Omental fat pad (tissue), 4 donors: Measurements from ENCODE around the gene TBX18. TPM values are rescaled to one million over a fixed set of nuclear protein-coding genes. Genes with fewer than 3 reads are reported as not detected.

Experiments
- ATAC-seq: fragments of 150-250 bp; one replicate; pipeline ENCODE4 v1.9.1; 2016; ENCODE audit warnings: mild to moderate bottlenecking, moderate library complexity; ENCODE audit not compliant: low FRiP score
- DNase-seq: peaks from one replicate; pipeline ENCODE4 v3.0.0-alpha.2; 2019; ENCODE audit warnings: low spot score
- total RNA-seq, 4 donors: library from RNA; depleted of rRNA; stranded (reverse); fragments of >200 nt; gene quantifications; one replicate each; pipeline ENCODE4 v1.1.0, GENCODE V29; 2016
- TF ChIP-seq, protein P1 (sequence below), 3 donors: fragments of 450-650 bp; IDR thresholded peaks; one replicate each; pipeline ENCODE4 v1.5.1; 2016 to 2017; ENCODE audit warnings: antibody characterized with exemption in 3 of 3, mild to moderate bottlenecking in 3 of 3, moderate library complexity in 2 of 3

Gene TBX18
- total RNA-seq, 4 donors from 2014 or later = 2.3 to 6.4 (median 4.6) TPM

DNA sequence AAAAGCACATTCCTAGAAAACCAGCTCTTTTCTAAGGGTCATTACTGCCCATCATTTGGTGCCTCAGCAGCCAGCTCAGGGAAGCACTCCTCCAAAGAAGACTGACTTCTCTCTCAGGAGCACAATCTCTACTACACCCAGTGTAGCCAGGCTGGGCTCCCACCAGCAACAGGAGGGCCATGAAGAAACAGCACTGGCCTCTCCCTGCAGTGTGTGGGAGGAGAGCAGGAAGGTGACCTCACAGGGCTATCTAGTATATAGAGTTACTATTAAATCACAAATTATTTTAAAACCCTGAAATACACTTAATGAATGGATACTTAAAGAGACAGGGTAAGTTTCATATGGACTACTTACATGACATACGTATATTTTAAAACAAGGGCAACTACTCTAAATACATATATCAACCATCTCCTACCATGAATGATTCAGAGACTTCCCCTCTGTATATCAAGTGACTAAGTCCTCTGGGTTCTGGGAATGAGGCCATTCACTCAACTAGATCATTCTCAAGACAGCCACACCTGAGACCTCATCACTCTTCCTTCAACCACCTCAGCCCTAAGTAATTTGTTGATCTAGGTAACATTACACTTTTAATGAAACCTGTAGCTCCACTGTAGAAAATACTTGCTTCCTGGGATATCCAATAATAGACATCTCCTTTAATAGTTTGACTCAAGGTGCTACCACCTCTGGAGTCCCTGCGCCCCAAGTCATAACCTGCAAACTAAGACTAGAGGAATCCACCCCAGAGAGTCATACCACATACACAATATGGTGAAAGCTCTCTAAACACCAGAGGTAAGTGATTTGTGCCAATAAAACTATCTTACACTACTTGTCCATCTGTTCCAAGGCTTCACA lies 25.2 kb downstream of the TBX18 start:
- TF ChIP-seq, protein P1, sequence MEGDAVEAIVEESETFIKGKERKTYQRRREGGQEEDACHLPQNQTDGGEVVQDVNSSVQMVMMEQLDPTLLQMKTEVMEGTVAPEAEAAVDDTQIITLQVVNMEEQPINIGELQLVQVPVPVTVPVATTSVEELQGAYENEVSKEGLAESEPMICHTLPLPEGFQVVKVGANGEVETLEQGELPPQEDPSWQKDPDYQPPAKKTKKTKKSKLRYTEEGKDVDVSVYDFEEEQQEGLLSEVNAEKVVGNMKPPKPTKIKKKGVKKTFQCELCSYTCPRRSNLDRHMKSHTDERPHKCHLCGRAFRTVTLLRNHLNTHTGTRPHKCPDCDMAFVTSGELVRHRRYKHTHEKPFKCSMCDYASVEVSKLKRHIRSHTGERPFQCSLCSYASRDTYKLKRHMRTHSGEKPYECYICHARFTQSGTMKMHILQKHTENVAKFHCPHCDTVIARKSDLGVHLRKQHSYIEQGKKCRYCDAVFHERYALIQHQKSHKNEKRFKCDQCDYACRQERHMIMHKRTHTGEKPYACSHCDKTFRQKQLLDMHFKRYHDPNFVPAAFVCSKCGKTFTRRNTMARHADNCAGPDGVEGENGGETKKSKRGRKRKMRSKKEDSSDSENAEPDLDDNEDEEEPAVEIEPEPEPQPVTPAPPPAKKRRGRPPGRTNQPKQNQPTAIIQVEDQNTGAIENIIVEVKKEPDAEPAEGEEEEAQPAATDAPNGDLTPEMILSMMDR (IDR thresholded peaks at IDR 0.05) = no peak

DNA sequence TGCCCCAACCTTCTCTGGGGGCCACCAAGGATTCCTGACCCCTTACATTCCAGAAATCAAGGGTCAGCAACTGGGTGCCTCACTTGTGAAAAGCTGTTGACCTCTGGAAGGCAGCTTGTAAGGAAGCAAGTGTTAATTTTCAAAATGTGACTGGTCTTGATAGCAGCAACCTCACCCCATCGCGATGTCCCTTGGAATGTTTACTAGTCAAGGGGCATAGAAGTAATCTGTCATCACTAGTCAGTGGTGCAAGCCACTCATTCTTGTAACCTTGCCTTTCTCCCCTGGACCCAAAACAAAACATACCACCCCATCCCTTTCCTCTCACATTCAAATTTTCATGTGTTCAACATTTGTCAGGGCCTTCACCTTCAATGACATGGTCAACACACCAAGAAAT lies 30.5 kb downstream of the TBX18 start:
- ATAC-seq (no peak), DNase-seq (no peak)
- TF ChIP-seq, protein P1 (IDR thresholded peaks at IDR 0.05) = no peak

More for the DNA sequence above, 25.2 kb downstream of the TBX18 start:
- DNase-seq (no peak), ATAC-seq (no peak)

DNA sequence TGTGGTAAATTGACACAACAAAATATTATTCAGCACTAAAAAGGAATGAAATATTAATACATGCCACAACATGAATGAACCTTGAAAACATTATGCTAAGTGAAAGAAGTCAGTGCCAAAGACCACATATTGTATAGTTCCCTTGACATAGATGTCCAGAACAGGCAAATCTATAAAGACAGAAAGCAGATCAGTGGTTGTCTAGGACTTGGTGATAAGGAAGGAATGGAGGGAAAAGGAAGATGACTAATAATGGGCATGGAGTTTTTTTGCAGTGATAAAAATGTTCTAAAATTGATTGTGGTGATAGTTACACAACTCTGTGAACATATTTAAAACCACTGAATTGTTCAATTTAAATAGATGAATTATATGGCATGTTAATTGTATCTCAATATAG lies 32.5 kb downstream of the TBX18 start:
- DNase-seq (no peak), ATAC-seq (no peak)
- TF ChIP-seq, protein P1 (IDR thresholded peaks at IDR 0.05) = no peak

DNA sequence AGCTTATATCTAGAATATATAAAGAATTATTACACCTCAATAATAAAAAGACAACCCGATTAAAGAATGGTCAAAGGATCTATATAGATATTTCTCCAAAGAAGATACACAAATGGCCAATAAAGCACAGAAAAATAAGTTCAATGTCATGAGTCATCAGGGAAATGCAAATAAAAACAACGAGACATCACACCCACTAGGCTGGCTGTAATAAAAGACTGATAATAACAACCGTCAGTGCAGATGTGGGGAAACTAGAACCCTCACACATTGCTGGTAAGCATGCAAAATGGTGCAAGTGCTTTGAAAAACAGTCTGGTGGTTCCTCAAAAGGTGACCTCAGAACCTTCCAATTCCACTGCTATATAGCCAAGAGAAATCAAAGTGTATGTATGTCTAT lies 33.0 kb downstream of the TBX18 start:
- no peak for DNase-seq
- TF ChIP-seq, protein P1 (IDR thresholded peaks at IDR 0.05) = no peak
- no peak for ATAC-seq

DNA sequence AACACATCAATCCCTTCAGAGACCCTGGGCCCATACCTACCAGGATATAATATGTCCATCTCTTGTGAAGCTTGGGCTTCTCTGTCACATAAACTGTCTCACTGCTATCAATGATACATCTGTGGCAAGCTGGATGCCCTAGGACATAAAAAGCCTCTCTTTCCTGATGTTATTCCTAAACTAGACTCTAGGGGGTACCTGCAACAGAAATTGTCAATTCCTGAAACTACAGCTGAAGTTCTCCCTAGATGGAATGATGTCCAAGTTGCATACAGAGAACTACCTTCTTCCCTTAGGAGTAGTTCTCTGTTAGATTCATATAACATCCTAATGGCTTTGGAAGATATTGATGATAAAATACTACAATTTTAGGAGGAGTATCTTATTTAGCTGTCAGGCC lies 35.8 kb downstream of the TBX18 start:
- no peak for ATAC-seq
- no peak for DNase-seq
- TF ChIP-seq, protein P1 (IDR thresholded peaks at IDR 0.05) = no peak

DNA sequence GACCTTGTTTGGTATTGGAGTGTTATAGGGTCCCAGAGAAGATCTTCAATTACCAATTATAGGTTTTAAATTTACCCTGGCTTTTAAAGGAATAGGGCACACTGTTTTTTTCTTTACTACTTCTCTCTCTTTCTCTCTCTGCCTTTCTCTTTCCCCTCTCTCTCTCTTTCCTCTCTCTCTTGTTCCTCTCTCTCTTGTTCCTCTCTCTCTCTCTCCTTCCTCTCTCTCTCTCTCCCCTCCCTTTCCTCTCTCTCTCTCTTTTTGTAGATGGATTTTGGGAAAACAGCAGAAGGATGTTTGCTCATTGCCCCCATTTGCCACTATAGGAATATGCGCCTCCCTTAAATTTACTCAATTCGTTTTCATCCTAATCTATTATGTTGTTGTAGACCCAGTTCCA lies 45.2 kb downstream of the TBX18 start:
- no peak for ATAC-seq
- TF ChIP-seq, protein P1 (IDR thresholded peaks at IDR 0.05) = no peak
- no peak for DNase-seq
